Kidney epithelial cell (primary cell): Measurements from ENCODE around the gene MVB12B. TPM values are rescaled to one million over a fixed set of nuclear protein-coding genes. Genes with fewer than 3 reads are reported as not detected.

Experiments used
- DNase-seq: peaks from one replicate; pipeline ENCODE4 v3.0.0-alpha.2; 2010; ENCODE audit warnings: low read depth
- H3K27me3 ChIP-seq: 2 replicates; pipeline ENCODE4 v1.6.0; 2011; ENCODE audit warnings: low read length; ENCODE audit not compliant: control insufficient read depth, insufficient read depth
- H3K36me3 ChIP-seq: 2 replicates; pipeline ENCODE4 v1.5.1; 2011; ENCODE audit warnings: low read length; ENCODE audit not compliant: control insufficient read depth, insufficient read depth
- H3K4me3 ChIP-seq: 2 replicates; pipeline ENCODE4 v1.5.1; 2011; ENCODE audit warnings: low read depth, mild to moderate bottlenecking, control low read depth, low read length
- total RNA-seq: library from RNA; depleted of rRNA; stranded (reverse); fragments of >200 nt; gene quantifications from 2 replicates; pipeline ENCODE4 v1.2.3, GENCODE V29; 2015
- TF ChIP-seq, protein P1 (sequence below): IDR thresholded peaks from 2 replicates; pipeline ENCODE4 v1.5.1; 2011; ENCODE audit warnings: mild to moderate bottlenecking, moderate library complexity, low read length, control low read depth, inconsistent platforms; ENCODE audit not compliant: insufficient read depth, poor library complexity, severe bottlenecking

Gene MVB12B
- total RNA-seq, 1 donor from 2014 or later: 13.1 TPM

- Histone ChIP-seq H3K36me3 (no peaks in the 10 kb centered on the region), H3K27me3 (no peaks in the 10 kb centered on the region), H3K4me3 (no peak overlapping the region)
- TF ChIP-seq, protein P1, sequence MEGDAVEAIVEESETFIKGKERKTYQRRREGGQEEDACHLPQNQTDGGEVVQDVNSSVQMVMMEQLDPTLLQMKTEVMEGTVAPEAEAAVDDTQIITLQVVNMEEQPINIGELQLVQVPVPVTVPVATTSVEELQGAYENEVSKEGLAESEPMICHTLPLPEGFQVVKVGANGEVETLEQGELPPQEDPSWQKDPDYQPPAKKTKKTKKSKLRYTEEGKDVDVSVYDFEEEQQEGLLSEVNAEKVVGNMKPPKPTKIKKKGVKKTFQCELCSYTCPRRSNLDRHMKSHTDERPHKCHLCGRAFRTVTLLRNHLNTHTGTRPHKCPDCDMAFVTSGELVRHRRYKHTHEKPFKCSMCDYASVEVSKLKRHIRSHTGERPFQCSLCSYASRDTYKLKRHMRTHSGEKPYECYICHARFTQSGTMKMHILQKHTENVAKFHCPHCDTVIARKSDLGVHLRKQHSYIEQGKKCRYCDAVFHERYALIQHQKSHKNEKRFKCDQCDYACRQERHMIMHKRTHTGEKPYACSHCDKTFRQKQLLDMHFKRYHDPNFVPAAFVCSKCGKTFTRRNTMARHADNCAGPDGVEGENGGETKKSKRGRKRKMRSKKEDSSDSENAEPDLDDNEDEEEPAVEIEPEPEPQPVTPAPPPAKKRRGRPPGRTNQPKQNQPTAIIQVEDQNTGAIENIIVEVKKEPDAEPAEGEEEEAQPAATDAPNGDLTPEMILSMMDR: no peak
- DNase-seq: no peak
Observed at GRCh38 chr9:126423916-126424185, 97.2 kb downstream of the MVB12B start.

DNA sequence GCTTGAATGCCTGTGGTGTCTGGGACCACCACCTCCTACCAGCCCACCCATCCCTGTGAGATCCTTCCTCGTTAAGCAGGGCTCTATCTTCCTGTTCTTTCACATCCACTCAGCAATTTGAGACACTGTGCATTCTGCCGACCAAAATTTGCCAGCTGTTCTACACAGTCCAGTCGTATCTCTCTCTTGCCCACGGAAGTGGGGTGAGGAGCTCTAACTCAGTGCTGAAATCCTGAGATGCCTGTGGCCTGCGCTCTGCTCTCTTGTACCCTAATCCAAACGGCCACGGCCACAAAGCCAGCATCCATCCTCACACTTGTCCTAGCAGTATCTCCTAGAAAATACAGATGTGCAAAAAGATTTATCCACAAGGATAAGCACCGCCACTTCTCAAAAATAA, 97.9 kb downstream of the MVB12B start:
- H3K36me3 ChIP-seq: no peaks in the 10 kb centered on the region
- DNase-seq: no peak
- H3K4me3 ChIP-seq: no peak overlapping the region
- H3K27me3 ChIP-seq: no peaks in the 10 kb centered on the region
- TF ChIP-seq, protein P1: no peak

GRCh38 chr9:126428534-126429175, 102.0 kb downstream of the MVB12B start:
- Histone ChIP-seq H3K27me3 (no peaks in the 10 kb centered on the region), H3K4me3 (no peak overlapping the region), H3K36me3 (no peaks in the 10 kb centered on the region)
- TF ChIP-seq, protein P1: no peak
- no peak for DNase-seq

- TF ChIP-seq, protein P1: no peak
- Histone ChIP-seq H3K4me3 (no peak overlapping the region), H3K27me3 (no peaks in the 10 kb centered on the region), H3K36me3 (no peaks in the 10 kb centered on the region)
- DNase-seq: no peak
Observed at GRCh38 chr9:126429190-126429589, 102.6 kb downstream of the MVB12B start.

DNA sequence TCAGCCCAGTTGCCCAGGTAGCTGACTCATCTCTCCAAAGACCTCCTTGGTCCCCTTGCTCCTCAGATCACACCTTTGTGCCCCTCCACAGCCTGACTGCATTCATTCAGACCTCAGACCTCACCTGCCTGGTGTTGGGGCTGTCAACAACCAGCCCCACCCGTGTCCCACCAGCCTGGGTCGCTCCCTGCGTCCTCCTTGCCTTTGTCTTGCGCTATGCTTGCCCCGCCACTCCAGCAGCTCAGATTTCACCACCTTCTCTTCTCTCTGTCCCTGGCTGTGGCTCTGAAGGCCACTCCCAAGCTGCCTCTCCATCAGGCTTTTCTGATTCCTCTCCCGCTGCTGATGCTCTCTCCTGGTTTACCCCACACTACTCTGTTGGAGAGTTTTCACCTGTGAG, 103.5 kb downstream of the MVB12B start:
- Histone ChIP-seq H3K27me3 (no peaks in the 10 kb centered on the region), H3K36me3 (no peaks in the 10 kb centered on the region), H3K4me3 (no peak overlapping the region)
- TF ChIP-seq, protein P1: no peak
- DNase-seq: no peak

GRCh38 chr9:126431077-126431742, 104.6 kb downstream of the MVB12B start:
- no peak for DNase-seq
- Histone ChIP-seq H3K27me3 (no peaks in the 10 kb centered on the region), H3K4me3 (no peak overlapping the region), H3K36me3 (no peaks in the 10 kb centered on the region)
- TF ChIP-seq, protein P1: no peak
